Gastrocnemius medialis (tissue), 4 donors: Measurements from ENCODE around the gene PTBP2. TPM values are rescaled to one million over a fixed set of nuclear protein-coding genes. Genes with fewer than 3 reads are reported as not detected.

Experiments
- ATAC-seq, 2 donors: fragments of 150-250 bp; one replicate each; pipeline ENCODE4 v1.9.1; 2016
- DNase-seq, 2 donors: peaks; one replicate each; pipeline ENCODE4 v3.0.0-alpha.2; 2019
- H3K27ac ChIP-seq, 4 donors: fragments of 200-600 bp; sonication (generic); 1 replicate in 1 of 4; 2 replicates in 3 of 4; pipeline ENCODE4 v1.5.1; 2016 to 2018; ENCODE audit warnings: mild to moderate bottlenecking in 2 of 4, moderate library complexity in 1 of 4
- H3K27me3 ChIP-seq, 3 donors: fragments of 200-600 bp; sonication (generic) in 2 of 3; 1 replicate in 1 of 3; 2 replicates in 2 of 3; pipeline versions ENCODE4 v1.5.1 to v1.6.0; 2016 to 2019; ENCODE audit warnings: mild to moderate bottlenecking in 1 of 3, moderate library complexity in 1 of 3
- H3K36me3 ChIP-seq, 2 donors: fragments of 200-600 bp; sonication (generic) in 1 of 2; one replicate each; pipeline ENCODE4 v1.5.1; 2017 to 2018
- H3K4me1 ChIP-seq, 2 donors: fragments of 200-600 bp; sonication (generic) in 1 of 2; one replicate each; pipeline ENCODE4 v1.5.1; 2016 to 2017; ENCODE audit warnings: mild to moderate bottlenecking in 2 of 2
- H3K4me3 ChIP-seq, 4 donors: fragments of 200-600 bp; sonication (generic) in 3 of 4; 1 replicate in 1 of 4; 2 replicates in 3 of 4; pipeline ENCODE4 v1.5.1; 2016 to 2019; ENCODE audit warnings: mild to moderate bottlenecking in 2 of 4
- H3K9me3 ChIP-seq, 3 donors: fragments of 200-600 bp; sonication (generic) in 2 of 3; 1 replicate in 1 of 3; 2 replicates in 2 of 3; pipeline ENCODE4 v1.5.1; 2016 to 2019
- POLR2A ChIP-seq, 2 donors: fragments of 450-650 bp; IDR thresholded peaks; one replicate each; pipeline ENCODE4 v1.6.1; 2017; ENCODE audit warnings: antibody characterized with exemption in 2 of 2, mild to moderate bottlenecking in 2 of 2, moderate library complexity in 2 of 2
- in situ Hi-C, 4 donors: fragments of 200-750 bp; cut with MboI; loops; one replicate each; pipeline versions ENCODE4 v1.15.0 to v1.8.0; 2017; ENCODE audit warnings: low sequenced_read_pairs in 4 of 4
- intact Hi-C: fragments of 100-400 bp; cut with DNase I; formaldehyde crosslinking; loops from one replicate; pipeline ENCODE4 v1.15.1; 2023; ENCODE audit warnings: low total_unique reads
- total RNA-seq, 4 donors: library from RNA; depleted of rRNA; stranded (reverse); fragments of >200 nt; gene quantifications; one replicate each; pipeline versions ENCODE4 v1.1.0 to v1.2.3, GENCODE V29; 2016
- TF ChIP-seq, protein P1 (sequence below), 5 experiments: fragments of 450-650 bp in 3 of 5; fragments of 200-600 bp in 2 of 5; sonication (generic) in 2 of 5; IDR thresholded peaks in 4 of 5; conservative IDR thresholded peaks in 1 of 5; 1 replicate in 4 of 5; 2 replicates in 1 of 5; pipeline ENCODE4 v1.5.1; 2016 to 2019; ENCODE audit warnings: antibody characterized with exemption in 5 of 5, mild to moderate bottlenecking in 3 of 5, moderate library complexity in 3 of 5

The PTBP2 gene
- total RNA-seq, 4 donors from 2014 or later = 21.4 to 33.0 (median 26.5) TPM

DNA sequence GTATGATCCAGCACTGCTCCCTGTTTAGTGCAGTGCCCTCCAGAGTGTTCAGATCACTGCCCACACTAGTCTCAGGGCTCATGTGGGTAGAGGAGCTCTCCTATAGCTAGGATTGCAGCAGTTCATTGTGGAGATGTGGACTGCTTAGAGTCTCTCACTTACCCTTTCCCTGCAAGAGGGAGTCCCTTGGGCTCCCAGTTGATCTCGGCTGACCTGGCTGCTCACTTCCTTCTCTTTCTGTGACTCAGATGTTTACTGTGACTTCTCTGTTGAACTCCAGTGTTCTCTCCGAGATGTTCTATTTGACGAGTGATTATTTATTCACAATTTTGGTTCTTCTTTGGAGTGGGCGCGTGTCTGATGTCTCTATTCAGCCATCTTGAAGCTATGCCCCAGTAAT lies 141.9 kb downstream of the PTBP2 start:
- DNase-seq (peak in 1 of 2 donors; percentile 26), ATAC-seq (peak in 1 of 2 donors; percentile 34)
- Histone ChIP-seq H3K4me3 (no peak overlapping the region), H3K4me1 (no peaks in the 10 kb centered on the region), H3K36me3 (no peaks in the 10 kb centered on the region), H3K27me3 (no peaks in the 10 kb centered on the region), H3K9me3 (no peaks in the 10 kb centered on the region), H3K27ac (peak overlapping the region in 1 of 4 donors; percentile 23)
- intact Hi-C loops = no loop called here
- in situ Hi-C loops = no loop called here
- TF ChIP-seq POLR2A (IDR thresholded peaks at IDR 0.05) = no peak
- TF ChIP-seq, protein P1, sequence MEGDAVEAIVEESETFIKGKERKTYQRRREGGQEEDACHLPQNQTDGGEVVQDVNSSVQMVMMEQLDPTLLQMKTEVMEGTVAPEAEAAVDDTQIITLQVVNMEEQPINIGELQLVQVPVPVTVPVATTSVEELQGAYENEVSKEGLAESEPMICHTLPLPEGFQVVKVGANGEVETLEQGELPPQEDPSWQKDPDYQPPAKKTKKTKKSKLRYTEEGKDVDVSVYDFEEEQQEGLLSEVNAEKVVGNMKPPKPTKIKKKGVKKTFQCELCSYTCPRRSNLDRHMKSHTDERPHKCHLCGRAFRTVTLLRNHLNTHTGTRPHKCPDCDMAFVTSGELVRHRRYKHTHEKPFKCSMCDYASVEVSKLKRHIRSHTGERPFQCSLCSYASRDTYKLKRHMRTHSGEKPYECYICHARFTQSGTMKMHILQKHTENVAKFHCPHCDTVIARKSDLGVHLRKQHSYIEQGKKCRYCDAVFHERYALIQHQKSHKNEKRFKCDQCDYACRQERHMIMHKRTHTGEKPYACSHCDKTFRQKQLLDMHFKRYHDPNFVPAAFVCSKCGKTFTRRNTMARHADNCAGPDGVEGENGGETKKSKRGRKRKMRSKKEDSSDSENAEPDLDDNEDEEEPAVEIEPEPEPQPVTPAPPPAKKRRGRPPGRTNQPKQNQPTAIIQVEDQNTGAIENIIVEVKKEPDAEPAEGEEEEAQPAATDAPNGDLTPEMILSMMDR (IDR thresholded peaks at IDR 0.05 in 4 of 5, conservative IDR thresholded peaks at IDR 0.05 in 1 of 5) = no peak
